GM23248 (cell line): ENCODE data around the gene ZNF43. TPM values are rescaled to one million over a fixed set of nuclear protein-coding genes. Genes with fewer than 3 reads are reported as not detected.
"Not testable (repeated sequence)": the region's sequence is repeated elsewhere in the genome, so short reads cannot be mapped to it uniquely, and the experiment has no call there.

Experiments used
- DNase-seq: peaks from one replicate; pipeline ENCODE4 v3.0.0-alpha.2; 2015
- H2AFZ ChIP-seq: fragments of 200-600 bp; sonication (generic); 2 replicates; pipeline ENCODE4 v1.6.1; 2016; ENCODE audit warnings: antibody characterized with exemption
- H3F3A ChIP-seq: fragments of 200-600 bp; sonication (generic); 2 replicates; pipeline ENCODE4 v1.6.1; 2016; ENCODE audit warnings: mild to moderate bottlenecking, antibody characterized with exemption, mixed run types; ENCODE audit not compliant: insufficient read depth
- H3K27ac ChIP-seq: fragments of 200-600 bp; sonication (generic); 2 replicates; pipeline ENCODE4 v1.5.1; 2016; ENCODE audit warnings: mild to moderate bottlenecking
- H3K27me3 ChIP-seq: fragments of 200-600 bp; sonication (generic); replicated peaks from 2 replicates; pipeline ENCODE4 v1.6.1; 2016; ENCODE audit warnings: mild to moderate bottlenecking; ENCODE audit not compliant: insufficient read depth
- H3K36me3 ChIP-seq: fragments of 200-600 bp; sonication (generic); 2 replicates; pipeline ENCODE4 v1.6.1; 2016; ENCODE audit warnings: low read depth, mild to moderate bottlenecking
- H3K4me1 ChIP-seq: fragments of 200-600 bp; sonication (generic); 2 replicates; pipeline ENCODE4 v1.6.1; 2016; ENCODE audit warnings: mild to moderate bottlenecking; ENCODE audit not compliant: insufficient read depth
- H3K4me2 ChIP-seq: fragments of 200-600 bp; sonication (generic); one replicate; pipeline ENCODE4 v1.6.1; 2016; ENCODE audit warnings: mild to moderate bottlenecking; ENCODE audit not compliant: unreplicated experiment
- H3K4me3 ChIP-seq: fragments of 200-600 bp; sonication (generic); 2 replicates; pipeline ENCODE4 v1.5.1; 2016; ENCODE audit warnings: mild to moderate bottlenecking
- H3K79me2 ChIP-seq: fragments of 200-600 bp; sonication (generic); 2 replicates; pipeline ENCODE4 v1.6.1; 2016; ENCODE audit warnings: mild to moderate bottlenecking; ENCODE audit not compliant: insufficient read depth
- H3K9ac ChIP-seq: fragments of 200-600 bp; sonication (generic); 2 replicates; pipeline ENCODE4 v1.6.1; 2016; ENCODE audit warnings: mild to moderate bottlenecking
- H3K9me2 ChIP-seq: fragments of 200-600 bp; sonication (generic); 2 replicates; pipeline ENCODE4 v1.6.1; 2016; ENCODE audit warnings: mixed run types, mild to moderate bottlenecking, moderate library complexity; ENCODE audit not compliant: insufficient read depth
- H3K9me3 ChIP-seq: fragments of 200-600 bp; sonication (generic); one replicate; pipeline ENCODE4 v1.6.1; 2017; ENCODE audit warnings: low read depth
- H4K20me1 ChIP-seq: fragments of 200-600 bp; sonication (generic); 2 replicates; pipeline ENCODE4 v1.6.0; 2016; ENCODE audit not compliant: insufficient read depth
- EZH2 ChIP-seq: fragments of 200-600 bp; sonication (generic); IDR thresholded peaks from 2 replicates; pipeline ENCODE4 v1.6.1; 2018; ENCODE audit warnings: antibody characterized with exemption, mild to moderate bottlenecking; ENCODE audit not compliant: insufficient read depth, poor library complexity, severe bottlenecking
- EZH2phosphoT487 ChIP-seq: fragments of 200-600 bp; sonication (generic); IDR thresholded peaks from 2 replicates; pipeline ENCODE4 v1.6.1; 2018; ENCODE audit warnings: antibody characterized with exemption, moderate library complexity, mild to moderate bottlenecking, low read depth; ENCODE audit not compliant: insufficient read depth
- WGBS, 2 experiments: methylation state at CpG; one replicate each; pipeline ENCODE4 v1.1.6; 2015 to 2017; ENCODE audit warnings: low lambda C conversion rate in 2 of 2, low coverage in 1 of 2; ENCODE audit errors: missing lambda C conversion rate in 2 of 2; 5-methylcytosine and 5-hydroxymethylcytosine counted together
- in situ Hi-C: fragments of 300-500 bp; cut with MboI; formaldehyde crosslinking; loops from 2 replicates; pipeline ENCODE4 v1.15.0; 2020
- polyA plus RNA-seq: library from polyadenylated mRNA; unstranded; fragments of >200 nt; fragmentation: Nextera tagmentation; extraction: Ambion mirVana; gene quantifications from 2 replicates; pipeline ENCODE4 v1.2.1, GENCODE V29; 2016
- total RNA-seq: library from RNA; depleted of rRNA; stranded (reverse); fragments of >200 nt; shearing (Covaris generic); gene quantifications from 2 replicates; pipeline ENCODE4 v1.2.3, GENCODE V29; 2014; rRNA removed

The ZNF43 gene
- total and polyA plus RNA-seq, 2 experiments from 2014 or later: 4.3 to 4.4 TPM

GRCh38 chr19:21765151-21765550 is 70.8 kb downstream of the ZNF43 start:
- Histone ChIP-seq H3K4me2 (no peak overlapping the region), H4K20me1 (no peaks in the 10 kb centered on the region), H3K9me2 (no peaks in the 10 kb centered on the region), H3K4me1 (peaks cover 6% of the 10 kb centered on the region; the same call in 1 of the 2 replicates), H3K79me2 (peaks cover 13% of the 10 kb centered on the region), H2AFZ (no peak overlapping the region), H3K9ac (no peak overlapping the region), H3K36me3 (no peaks in the 10 kb centered on the region; the same call in 1 of the 2 replicates), H3K27me3 (no peaks in the 10 kb centered on the region), H3F3A (no peaks in the 10 kb centered on the region), H3K9me3 (no peaks in the 10 kb centered on the region), H3K4me3 (no peak overlapping the region), H3K27ac (no peak overlapping the region)
- TF ChIP-seq EZH2phosphoT487 (no peak), EZH2 (no peak)
- peak; percentile 11 for DNase-seq
- in situ Hi-C loops: no loop called here

- H3K36me3 ChIP-seq, H3K9me2 ChIP-seq, H3K9me3 ChIP-seq, DNase-seq, H4K20me1 ChIP-seq, H3K4me1 ChIP-seq, H3K27me3 ChIP-seq, H3F3A ChIP-seq, H3K9ac ChIP-seq, H2AFZ ChIP-seq, in situ Hi-C loops, H3K27ac ChIP-seq, H3K4me2 ChIP-seq, H3K4me3 ChIP-seq: not testable (repeated sequence)
- WGBS, 2 experiments: 48 to 50% methylated on average over 2 of the region's 2 CpGs
- peaks cover 13% of the 10 kb centered on the region for H3K79me2 ChIP-seq
Measured at GRCh38 chr19:21761547-21761946, 74.4 kb downstream of the ZNF43 start.

GRCh38 chr19:21758296-21758695 is 77.7 kb downstream of the ZNF43 start:
- no peak overlapping the region for H3K27ac ChIP-seq
- H3K27me3 ChIP-seq: no peaks in the 10 kb centered on the region
- no peak overlapping the region for H3K9ac ChIP-seq
- DNase-seq: no peak
- 97 to 100% methylated on average over 3 of the region's 3 CpGs for WGBS, 2 experiments
- peaks cover 8% of the 10 kb centered on the region; the same call in 1 of the 2 replicates for H3K36me3 ChIP-seq
- no peak overlapping the region for H3K4me3 ChIP-seq
- in situ Hi-C loops: no loop called here
- no peaks in the 10 kb centered on the region for H3K9me2 ChIP-seq
- TF ChIP-seq EZH2 (no peak), EZH2phosphoT487 (no peak)
- no peaks in the 10 kb centered on the region for H4K20me1 ChIP-seq
- no peaks in the 10 kb centered on the region for H3K9me3 ChIP-seq
- H3K4me1 ChIP-seq: no peaks in the 10 kb centered on the region
- no peak overlapping the region for H2AFZ ChIP-seq
- H3K4me2 ChIP-seq: no peak overlapping the region
- peaks cover 29% of the 10 kb centered on the region for H3K79me2 ChIP-seq
- H3F3A ChIP-seq: 0 out of 2 replicates have a peak, but pooled peaks cover 4% of the 10 kb centered on the region

DNA sequence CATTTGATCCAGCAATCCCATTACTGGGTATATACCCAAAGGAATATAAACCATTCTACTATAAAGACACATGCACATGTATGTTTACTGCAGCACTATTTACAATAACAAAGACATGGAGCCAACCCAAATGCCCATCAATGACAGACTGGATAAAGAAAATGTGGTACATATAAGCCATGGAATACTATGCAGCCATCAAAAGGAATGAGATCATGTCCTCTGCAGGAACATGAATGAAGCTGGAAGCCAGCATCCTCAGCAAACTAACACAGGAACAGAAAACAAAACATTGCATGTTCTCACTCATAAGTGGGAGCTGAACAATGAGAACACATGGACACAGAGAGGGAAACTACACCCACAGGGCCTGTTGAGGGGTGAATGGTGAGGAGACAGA is 80.4 kb downstream of the ZNF43 start:
- H3F3A ChIP-seq: peaks cover 13% of the 10 kb centered on the region; the same call in 1 of the 2 replicates
- H3K79me2 ChIP-seq: peaks cover 29% of the 10 kb centered on the region
- in situ Hi-C loops, H3K4me2 ChIP-seq, H3K9me2 ChIP-seq, H4K20me1 ChIP-seq, H3K27ac ChIP-seq, H3K27me3 ChIP-seq, H3K9me3 ChIP-seq, H3K4me1 ChIP-seq, DNase-seq, H3K4me3 ChIP-seq, H3K9ac ChIP-seq, H3K36me3 ChIP-seq, H2AFZ ChIP-seq: not testable (repeated sequence)

Other genes with a start within 250 kb of the ZNF43 start
- gene ZNF100, start 68.6 kb downstream of the ZNF43 start, total RNA-seq: 2.5 and 4.1 TPM in 2 replicates
- gene ZNF100, start 68.6 kb downstream of the ZNF43 start, polyA plus RNA-seq: 1.3 and 2.6 TPM in 2 replicates
- gene ZNF208, start 174.8 kb upstream of the ZNF43 start, total RNA-seq: under 0.01 TPM in 1 of 2 replicates, not detected in the other
- gene ZNF208, start 174.8 kb upstream of the ZNF43 start, polyA plus RNA-seq: not detected in 2 replicates
- gene ZNF257, start 216.3 kb upstream of the ZNF43 start, total RNA-seq: 3.0 TPM in 1 of 2 replicates, not detected in the other
- 0.22 and 0.23 TPM in 2 replicates for gene ZNF257, start 216.3 kb upstream of the ZNF43 start, polyA plus RNA-seq